ENCODE data around the gene YPEL2.

Gene YPEL2

DNA sequence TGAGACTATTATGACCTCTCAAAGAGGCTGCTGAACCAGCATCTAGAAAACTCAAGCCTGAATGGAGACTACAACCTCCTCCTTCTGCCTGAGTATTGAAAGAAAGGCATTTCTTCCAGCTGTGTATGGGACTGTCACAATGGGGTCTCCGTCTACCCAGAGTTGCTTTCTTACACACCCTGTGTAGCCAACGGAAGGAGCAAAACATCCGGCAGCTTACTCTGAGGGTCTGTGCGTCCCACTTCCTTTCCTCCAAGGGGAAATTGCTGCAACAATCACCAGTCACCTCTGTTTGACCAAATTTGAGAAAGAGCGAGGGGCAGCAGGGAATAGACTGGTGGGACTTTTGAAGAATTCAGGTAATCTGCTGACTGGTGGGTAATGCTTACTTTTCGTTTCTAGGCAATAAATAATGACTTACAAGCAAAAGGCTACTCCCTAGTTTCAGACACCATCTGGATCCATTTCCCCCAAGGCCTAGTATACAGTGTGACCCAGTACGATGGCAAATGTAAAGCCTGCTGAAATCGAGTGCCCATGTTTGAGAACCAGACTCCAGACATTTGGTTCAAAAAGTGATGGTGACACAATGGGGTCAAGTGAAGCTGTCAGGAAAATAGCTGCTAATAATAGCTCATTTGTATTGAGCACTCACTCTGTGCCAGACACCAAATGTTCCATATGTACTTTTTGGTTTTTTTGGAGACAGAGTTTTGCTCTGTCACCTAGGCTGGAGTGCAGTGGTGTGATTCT, 81.7 kb downstream of the YPEL2 start:
- Histone ChIP-seq H3K4me2 (ENCODE audit: insufficient read depth, low read length) (no peak overlapping the region), H3K27me3 (ENCODE audit: insufficient read depth, low read length, poor library complexity) (peaks cover 6% of the 10 kb centered on the region)
- TF ChIP-seq, protein P1, sequence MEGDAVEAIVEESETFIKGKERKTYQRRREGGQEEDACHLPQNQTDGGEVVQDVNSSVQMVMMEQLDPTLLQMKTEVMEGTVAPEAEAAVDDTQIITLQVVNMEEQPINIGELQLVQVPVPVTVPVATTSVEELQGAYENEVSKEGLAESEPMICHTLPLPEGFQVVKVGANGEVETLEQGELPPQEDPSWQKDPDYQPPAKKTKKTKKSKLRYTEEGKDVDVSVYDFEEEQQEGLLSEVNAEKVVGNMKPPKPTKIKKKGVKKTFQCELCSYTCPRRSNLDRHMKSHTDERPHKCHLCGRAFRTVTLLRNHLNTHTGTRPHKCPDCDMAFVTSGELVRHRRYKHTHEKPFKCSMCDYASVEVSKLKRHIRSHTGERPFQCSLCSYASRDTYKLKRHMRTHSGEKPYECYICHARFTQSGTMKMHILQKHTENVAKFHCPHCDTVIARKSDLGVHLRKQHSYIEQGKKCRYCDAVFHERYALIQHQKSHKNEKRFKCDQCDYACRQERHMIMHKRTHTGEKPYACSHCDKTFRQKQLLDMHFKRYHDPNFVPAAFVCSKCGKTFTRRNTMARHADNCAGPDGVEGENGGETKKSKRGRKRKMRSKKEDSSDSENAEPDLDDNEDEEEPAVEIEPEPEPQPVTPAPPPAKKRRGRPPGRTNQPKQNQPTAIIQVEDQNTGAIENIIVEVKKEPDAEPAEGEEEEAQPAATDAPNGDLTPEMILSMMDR (IDR thresholded peaks at IDR 0.05; ENCODE audit: borderline replicate concordance, extremely low read depth, low read length, poor library complexity, severe bottlenecking): no peak
- no peak for TF ChIP-seq EZH2 (IDR thresholded peaks at IDR 0.05; ENCODE audit: borderline replicate concordance, low read depth, low read length, severe bottlenecking)

GRCh38 chr17:59415397-59415796, 83.9 kb downstream of the YPEL2 start:
- no peak overlapping the region for H3K27ac ChIP-seq (ENCODE audit: low read length)
- H3K4me3 ChIP-seq (ENCODE audit: low read depth in 1 of 2, low read length in 2 of 2): no peak overlapping the region
- H3K4me1 ChIP-seq (ENCODE audit: insufficient read depth, low read length): no peaks in the 10 kb centered on the region
- peaks cover 10% of the 10 kb centered on the region for H3K27me3 ChIP-seq (ENCODE audit: insufficient read depth, low read length, poor library complexity)
- no peaks in the 10 kb centered on the region for H3K9me3 ChIP-seq (ENCODE audit: insufficient read depth, low read length, severe bottlenecking)
- H4K20me1 ChIP-seq (ENCODE audit: insufficient read depth, low read length): no peaks in the 10 kb centered on the region
- H3K36me3 ChIP-seq (ENCODE audit: insufficient read depth, low read length): no peaks in the 10 kb centered on the region
- H3K4me2 ChIP-seq (ENCODE audit: insufficient read depth, low read length): no peak overlapping the region
- DNase-seq (no peak), ATAC-seq (ENCODE audit: insufficient read depth, low read depth) (no peak)
- TF ChIP-seq EZH2 (IDR thresholded peaks at IDR 0.05; ENCODE audit: borderline replicate concordance, low read depth, low read length, severe bottlenecking): no peak
- TF ChIP-seq, protein P1 (IDR thresholded peaks at IDR 0.05; ENCODE audit: borderline replicate concordance, extremely low read depth, low read length, poor library complexity, severe bottlenecking): no peak
- H3K9ac ChIP-seq (ENCODE audit: low read depth, low read length): no peak overlapping the region
- H2AFZ ChIP-seq (ENCODE audit: low read depth, low read length): no peak overlapping the region
- no peaks in the 10 kb centered on the region for H3K79me2 ChIP-seq (ENCODE audit: insufficient read depth, low read length)

More for the DNA sequence above, 81.7 kb downstream of the YPEL2 start:
- ATAC-seq (ENCODE audit: insufficient read depth, low read depth): no peak
- no peak overlapping the region for H2AFZ ChIP-seq (ENCODE audit: low read depth, low read length)
- no peak for DNase-seq
- no peaks in the 10 kb centered on the region for H4K20me1 ChIP-seq (ENCODE audit: insufficient read depth, low read length)
- no peaks in the 10 kb centered on the region for H3K4me1 ChIP-seq (ENCODE audit: insufficient read depth, low read length)
- H3K27ac ChIP-seq (ENCODE audit: low read length): no peak overlapping the region
- no peak overlapping the region for H3K9ac ChIP-seq (ENCODE audit: low read depth, low read length)
- no peaks in the 10 kb centered on the region for H3K79me2 ChIP-seq (ENCODE audit: insufficient read depth, low read length)
- H3K36me3 ChIP-seq (ENCODE audit: insufficient read depth, low read length): no peaks in the 10 kb centered on the region
- H3K9me3 ChIP-seq (ENCODE audit: insufficient read depth, low read length, severe bottlenecking): no peaks in the 10 kb centered on the region
- no peak overlapping the region for H3K4me3 ChIP-seq (ENCODE audit: low read depth in 1 of 2, low read length in 2 of 2)

DNA sequence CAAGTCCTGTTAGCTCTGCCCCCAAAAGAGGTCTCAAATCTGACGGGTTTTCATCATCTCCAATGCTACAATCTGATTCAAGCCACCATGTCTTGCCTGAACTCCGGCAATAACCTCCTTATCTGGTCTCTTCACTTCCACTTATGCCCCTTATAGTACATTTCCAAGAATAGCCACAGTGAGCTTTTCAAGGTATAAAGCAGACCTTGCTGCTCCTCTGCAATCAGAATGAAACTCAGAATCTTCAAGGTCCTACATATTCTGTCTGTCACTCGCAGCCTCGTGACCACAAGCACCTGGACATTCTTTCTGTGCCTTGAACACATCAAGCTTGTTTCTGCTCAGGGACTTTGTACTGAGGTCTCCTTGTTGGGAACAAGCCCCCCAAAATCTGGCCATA, 84.7 kb downstream of the YPEL2 start:
- no peak for ATAC-seq (ENCODE audit: insufficient read depth, low read depth)
- no peak overlapping the region for H3K4me2 ChIP-seq (ENCODE audit: insufficient read depth, low read length)
- H3K4me3 ChIP-seq (ENCODE audit: low read depth in 1 of 2, low read length in 2 of 2): no peak overlapping the region

More for the DNA sequence above, 84.7 kb downstream of the YPEL2 start:
- Histone ChIP-seq H3K27ac (ENCODE audit: low read length) (no peak overlapping the region), H2AFZ (ENCODE audit: low read depth, low read length) (no peak overlapping the region), H4K20me1 (ENCODE audit: insufficient read depth, low read length) (no peaks in the 10 kb centered on the region), H3K36me3 (ENCODE audit: insufficient read depth, low read length) (no peaks in the 10 kb centered on the region), H3K9me3 (ENCODE audit: insufficient read depth, low read length, severe bottlenecking) (no peaks in the 10 kb centered on the region), H3K9ac (ENCODE audit: low read depth, low read length) (no peak overlapping the region), H3K4me1 (ENCODE audit: insufficient read depth, low read length) (no peaks in the 10 kb centered on the region), H3K79me2 (ENCODE audit: insufficient read depth, low read length) (no peaks in the 10 kb centered on the region), H3K27me3 (ENCODE audit: insufficient read depth, low read length, poor library complexity) (peaks cover 10% of the 10 kb centered on the region)
- TF ChIP-seq EZH2 (IDR thresholded peaks at IDR 0.05; ENCODE audit: borderline replicate concordance, low read depth, low read length, severe bottlenecking): no peak
- TF ChIP-seq, protein P1 (IDR thresholded peaks at IDR 0.05; ENCODE audit: borderline replicate concordance, extremely low read depth, low read length, poor library complexity, severe bottlenecking): no peak
- DNase-seq: no peak

Measured in DND-41 (cell line).